ENCODE data around the gene NKAIN4. TPM values are rescaled to one million over a fixed set of nuclear protein-coding genes. Genes with fewer than 3 reads are reported as not detected.

Gene NKAIN4
- total and polyA plus RNA-seq, 8 donors, result 1.1 to 18.1 (median 7.8) TPM; not detected in 1

GRCh38 chr20:63289311-63290135, 35.3 kb upstream of the NKAIN4 start:
- DNase-seq, result peak in 1 of 4 donors; percentile 73
- TF ChIP-seq CTCF (IDR thresholded peaks at IDR 0.05), result no peak

DNA sequence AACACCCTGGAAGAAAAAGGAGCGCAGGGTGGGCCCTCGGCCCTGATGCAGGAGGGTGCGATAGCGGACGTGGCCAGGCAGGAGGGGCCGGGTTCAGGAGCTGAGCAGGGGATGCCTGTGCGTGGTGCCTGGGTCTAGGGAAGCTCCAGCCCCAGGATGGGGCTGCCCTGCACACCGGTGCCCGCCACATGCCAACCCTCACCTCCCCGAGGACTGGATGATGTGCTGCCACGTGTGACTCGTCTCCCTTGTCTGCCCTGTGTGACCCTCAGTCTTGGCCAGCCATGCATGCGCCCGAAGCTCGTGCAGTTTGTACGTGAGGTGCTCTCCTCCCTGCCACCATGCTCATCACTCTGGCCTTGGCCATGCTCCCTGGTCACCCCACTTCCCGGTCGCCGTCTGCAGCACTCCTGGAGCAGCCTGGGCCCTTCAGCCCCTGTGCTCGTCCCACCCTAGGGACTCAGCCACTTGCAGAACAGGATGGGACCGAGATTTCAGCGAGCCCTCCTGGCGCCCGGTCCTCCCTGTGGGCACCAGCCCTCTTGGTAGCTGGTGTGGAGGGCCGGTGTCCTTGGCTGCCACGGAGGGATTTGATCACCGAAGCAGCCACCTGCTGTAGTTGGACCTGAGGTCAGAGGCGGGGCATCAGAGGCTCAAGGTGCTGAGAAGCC, 34.5 kb upstream of the NKAIN4 start:
- no peak overlapping the region for H3K27ac ChIP-seq
- no peaks in the 10 kb centered on the region for H3K4me1 ChIP-seq
- intact Hi-C loops (cut with DNase I), result no loop called here
- TF ChIP-seq CTCF (IDR thresholded peaks at IDR 0.05), result no peak
- H3K27me3 ChIP-seq, result peaks cover 0 to 19% of the 10 kb centered on the region in 2 donors
- peaks cover 0 to 63% of the 10 kb centered on the region in 2 donors for H3K36me3 ChIP-seq
- no peaks in the 10 kb centered on the region for H3K9me3 ChIP-seq
- no peak for ATAC-seq
- DNase-seq, result peak in 1 of 4 donors; percentile 71
- H3K4me3 ChIP-seq, result no peak overlapping the region

More at GRCh38 chr20:63289311-63290135, 35.3 kb upstream of the NKAIN4 start:
- H3K4me1 ChIP-seq, result no peaks in the 10 kb centered on the region
- H3K36me3 ChIP-seq, result peaks cover 0 to 55% of the 10 kb centered on the region in 2 donors
- peaks cover 3 to 27% of the 10 kb centered on the region in 2 donors for H3K27me3 ChIP-seq
- ATAC-seq, result no peak
- intact Hi-C loops (cut with DNase I), result no loop called here
- no peak overlapping the region for H3K4me3 ChIP-seq
- no peak overlapping the region for H3K27ac ChIP-seq
- H3K9me3 ChIP-seq, result no peaks in the 10 kb centered on the region

GRCh38 chr20:63287697-63288580, 33.7 kb upstream of the NKAIN4 start:
- ATAC-seq (no peak), DNase-seq (peak in 1 of 4 donors; percentile 79)
- Histone ChIP-seq H3K36me3 (peaks cover 0 to 71% of the 10 kb centered on the region in 2 donors), H3K27me3 (peaks cover 0 to 11% of the 10 kb centered on the region in 2 donors), H3K9me3 (no peaks in the 10 kb centered on the region), H3K4me1 (no peaks in the 10 kb centered on the region), H3K27ac (no peak overlapping the region), H3K4me3 (no peak overlapping the region)
- intact Hi-C loops (cut with DNase I), result no loop called here
- TF ChIP-seq CTCF (IDR thresholded peaks at IDR 0.05), result no peak

DNA sequence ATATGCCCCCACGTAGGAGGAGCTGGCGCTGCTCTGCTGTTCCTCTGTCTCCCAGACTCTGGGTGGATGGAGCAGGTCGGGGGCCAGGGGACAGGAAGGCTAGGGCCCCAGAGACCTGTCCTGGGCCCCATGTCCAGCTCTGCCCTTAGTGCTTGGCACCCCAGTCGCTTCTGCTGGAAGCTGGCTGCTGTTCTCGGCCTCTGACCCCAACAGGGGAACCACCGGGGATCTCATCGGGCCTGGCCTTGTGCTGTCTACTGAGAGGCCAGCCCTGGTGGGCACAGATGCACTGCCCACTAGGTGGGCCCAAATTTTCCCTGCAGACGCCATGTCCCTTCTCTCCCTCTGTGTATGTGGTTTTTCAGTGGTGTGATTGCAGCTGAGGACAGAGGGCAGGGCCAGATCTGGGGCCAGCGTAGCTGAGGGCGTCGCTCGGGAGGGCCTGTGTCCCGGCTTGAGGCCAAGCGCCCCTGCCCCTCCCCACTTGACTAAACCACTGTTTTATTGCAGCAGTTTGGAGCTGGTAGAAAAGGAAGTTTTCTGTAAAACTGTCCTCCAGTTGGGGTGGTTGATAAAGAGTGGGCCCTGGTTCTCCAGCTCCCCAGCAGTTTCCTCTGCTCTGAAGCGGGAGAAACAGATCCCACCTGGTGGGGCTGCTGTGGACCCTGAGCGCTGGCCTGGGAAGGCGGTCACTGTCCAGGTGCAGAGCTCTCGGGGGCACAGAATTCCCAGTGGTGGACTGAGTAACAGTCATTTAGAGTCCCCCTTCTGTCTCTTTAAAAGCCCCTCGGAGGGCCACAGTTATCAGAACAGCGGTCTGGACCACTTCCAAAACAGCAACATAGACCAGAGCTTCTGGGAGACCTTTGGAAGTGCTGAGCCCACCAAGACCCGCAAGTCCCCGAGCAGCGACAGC, 32.8 kb upstream of the NKAIN4 start:
- Histone ChIP-seq H3K27ac (no peak overlapping the region), H3K4me1 (no peaks in the 10 kb centered on the region), H3K27me3 (peaks cover 0 to 2% of the 10 kb centered on the region in 2 donors), H3K4me3 (no peak overlapping the region), H3K9me3 (no peaks in the 10 kb centered on the region), H3K36me3 (peaks cover 0 to 80% of the 10 kb centered on the region in 2 donors)
- no peak for ATAC-seq
- intact Hi-C loops (cut with DNase I), result no loop called here
- no peak for TF ChIP-seq CTCF (IDR thresholded peaks at IDR 0.05)
- DNase-seq, result peak in 1 of 4 donors; percentile 47
